ENCODE data around the gene XKRX.

DNA sequence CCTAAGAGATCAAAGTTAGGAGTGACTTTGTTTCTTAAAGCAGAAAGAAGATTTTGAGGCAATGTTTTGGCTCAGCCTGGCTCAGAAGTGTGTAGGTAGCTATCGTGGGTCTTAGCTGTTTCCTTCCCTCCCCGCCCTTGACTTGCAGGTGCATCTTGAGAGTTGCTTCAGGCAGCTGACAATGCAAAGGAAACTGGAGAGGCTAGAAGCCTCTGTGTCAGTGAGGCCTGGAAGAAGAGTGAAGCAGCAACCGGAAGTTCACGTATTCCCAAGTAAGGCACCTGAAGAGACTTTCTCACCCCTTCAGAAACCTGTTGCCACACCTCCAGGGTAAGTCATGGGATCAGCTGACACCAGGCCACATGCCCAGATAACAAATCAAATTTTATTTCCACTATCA, 10.6 kb upstream of the XKRX start:
- TF ChIP-seq, protein P1, sequence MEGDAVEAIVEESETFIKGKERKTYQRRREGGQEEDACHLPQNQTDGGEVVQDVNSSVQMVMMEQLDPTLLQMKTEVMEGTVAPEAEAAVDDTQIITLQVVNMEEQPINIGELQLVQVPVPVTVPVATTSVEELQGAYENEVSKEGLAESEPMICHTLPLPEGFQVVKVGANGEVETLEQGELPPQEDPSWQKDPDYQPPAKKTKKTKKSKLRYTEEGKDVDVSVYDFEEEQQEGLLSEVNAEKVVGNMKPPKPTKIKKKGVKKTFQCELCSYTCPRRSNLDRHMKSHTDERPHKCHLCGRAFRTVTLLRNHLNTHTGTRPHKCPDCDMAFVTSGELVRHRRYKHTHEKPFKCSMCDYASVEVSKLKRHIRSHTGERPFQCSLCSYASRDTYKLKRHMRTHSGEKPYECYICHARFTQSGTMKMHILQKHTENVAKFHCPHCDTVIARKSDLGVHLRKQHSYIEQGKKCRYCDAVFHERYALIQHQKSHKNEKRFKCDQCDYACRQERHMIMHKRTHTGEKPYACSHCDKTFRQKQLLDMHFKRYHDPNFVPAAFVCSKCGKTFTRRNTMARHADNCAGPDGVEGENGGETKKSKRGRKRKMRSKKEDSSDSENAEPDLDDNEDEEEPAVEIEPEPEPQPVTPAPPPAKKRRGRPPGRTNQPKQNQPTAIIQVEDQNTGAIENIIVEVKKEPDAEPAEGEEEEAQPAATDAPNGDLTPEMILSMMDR (IDR thresholded peaks at IDR 0.05), result no peak
- TF ChIP-seq POLR2A (IDR thresholded peaks at IDR 0.05), result no peak
